ENCODE results near the gene NACC1. TPM values are rescaled to one million over a fixed set of nuclear protein-coding genes. Genes with fewer than 3 reads are reported as not detected.

Gene NACC1
- total and polyA plus RNA-seq, 2 of the 13 experiments (the other 11 are each of a cell fraction or from before 2014, with no cell fraction given), result 31.8 to 42.3 TPM

DNA sequence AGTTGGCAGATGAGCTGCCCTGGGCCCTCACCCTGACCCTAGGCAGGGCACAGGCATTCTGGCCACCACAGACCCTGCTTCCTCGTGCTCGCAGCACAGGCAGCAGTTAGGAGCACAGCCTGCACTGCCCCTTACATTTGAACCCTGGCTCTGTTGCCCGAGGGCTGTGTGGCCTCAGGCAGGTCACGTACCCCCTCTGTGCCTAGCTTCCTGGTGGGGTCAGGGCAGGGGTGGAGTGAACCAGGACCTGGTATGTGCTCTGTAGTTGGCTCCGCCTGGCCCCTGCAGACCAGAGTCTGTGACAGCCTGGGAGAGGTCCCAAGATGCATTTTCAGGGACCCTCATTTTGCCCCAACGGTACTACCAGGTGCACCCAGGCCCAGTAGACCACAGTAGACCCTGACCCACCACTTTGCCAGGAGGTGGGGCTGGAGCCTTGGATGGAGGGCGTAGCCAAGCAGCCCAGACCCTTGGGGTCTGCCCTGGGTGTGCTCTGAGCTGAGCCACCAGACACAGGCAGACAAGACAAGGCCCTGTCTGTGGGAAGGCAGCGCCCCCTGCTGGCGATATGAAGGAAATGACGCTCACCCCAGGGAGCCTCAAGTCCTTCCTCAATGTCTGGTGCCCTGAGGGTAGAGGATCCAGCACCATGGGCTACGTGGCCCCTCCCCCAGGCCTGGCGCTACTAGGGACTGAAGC, 24.5 kb upstream of the NACC1 start (continued):
- TF ChIP-seq, protein P1, sequence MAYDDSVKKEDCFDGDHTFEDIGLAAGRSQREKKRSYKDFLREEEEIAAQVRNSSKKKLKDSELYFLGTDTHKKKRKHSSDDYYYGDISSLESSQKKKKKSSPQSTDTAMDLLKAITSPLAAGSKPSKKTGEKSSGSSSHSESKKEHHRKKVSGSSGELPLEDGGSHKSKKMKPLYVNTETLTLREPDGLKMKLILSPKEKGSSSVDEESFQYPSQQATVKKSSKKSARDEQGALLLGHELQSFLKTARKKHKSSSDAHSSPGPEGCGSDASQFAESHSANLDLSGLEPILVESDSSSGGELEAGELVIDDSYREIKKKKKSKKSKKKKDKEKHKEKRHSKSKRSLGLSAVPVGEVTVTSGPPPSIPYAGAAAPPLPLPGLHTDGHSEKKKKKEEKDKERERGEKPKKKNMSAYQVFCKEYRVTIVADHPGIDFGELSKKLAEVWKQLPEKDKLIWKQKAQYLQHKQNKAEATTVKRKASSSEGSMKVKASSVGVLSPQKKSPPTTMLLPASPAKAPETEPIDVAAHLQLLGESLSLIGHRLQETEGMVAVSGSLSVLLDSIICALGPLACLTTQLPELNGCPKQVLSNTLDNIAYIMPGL (CRISPR knock-in tag; IDR thresholded peaks at IDR 0.05; ENCODE audit: borderline replicate concordance in 1 of 2, low read depth in 1 of 2), result 0 out of 4 replicates have a peak, but pooled peaks of 1 of the 2 experiments have one; percentile 20
- TF ChIP-seq RXRB (CRISPR knock-in tag; IDR thresholded peaks at IDR 0.05; ENCODE audit: borderline replicate concordance) (peak; percentile 26; the same call in 1 of the 2 replicates), MAZ (IDR thresholded peaks at IDR 0.05; ENCODE audit: borderline replicate concordance, low read depth, low read length) (no peak), MAZ (CRISPR knock-in tag; IDR thresholded peaks at IDR 0.05; ENCODE audit: low read depth) (peak; percentile 43; the same call in 1 of the 2 replicates), HNRNPL (IDR thresholded peaks at IDR 0.05; ENCODE audit: low read depth, low read length) (0 out of 2 replicates have a peak, but pooled peaks have one; percentile 11), SALL1 (CRISPR knock-in tag; IDR thresholded peaks at IDR 0.05) (peak; percentile 32; the same call in 1 of the 2 replicates), TEAD3 (CRISPR knock-in tag; optimal IDR thresholded peaks at IDR 0.05; ENCODE audit: borderline replicate concordance) (peak; percentile 25), FOSL2 (CRISPR knock-in tag; IDR thresholded peaks at IDR 0.05) (peak; percentile 32; the same call in 1 of the 2 replicates)
- TF ChIP-seq, protein P2, sequence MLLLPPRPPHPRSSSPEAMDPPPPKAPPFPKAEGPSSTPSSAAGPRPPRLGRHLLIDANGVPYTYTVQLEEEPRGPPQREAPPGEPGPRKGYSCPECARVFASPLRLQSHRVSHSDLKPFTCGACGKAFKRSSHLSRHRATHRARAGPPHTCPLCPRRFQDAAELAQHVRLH (CRISPR knock-in tag; IDR thresholded peaks at IDR 0.05; ENCODE audit: borderline replicate concordance, low read depth), result 0 out of 2 replicates have a peak, but pooled peaks have one; percentile 35
- TF ChIP-seq, protein P3, sequence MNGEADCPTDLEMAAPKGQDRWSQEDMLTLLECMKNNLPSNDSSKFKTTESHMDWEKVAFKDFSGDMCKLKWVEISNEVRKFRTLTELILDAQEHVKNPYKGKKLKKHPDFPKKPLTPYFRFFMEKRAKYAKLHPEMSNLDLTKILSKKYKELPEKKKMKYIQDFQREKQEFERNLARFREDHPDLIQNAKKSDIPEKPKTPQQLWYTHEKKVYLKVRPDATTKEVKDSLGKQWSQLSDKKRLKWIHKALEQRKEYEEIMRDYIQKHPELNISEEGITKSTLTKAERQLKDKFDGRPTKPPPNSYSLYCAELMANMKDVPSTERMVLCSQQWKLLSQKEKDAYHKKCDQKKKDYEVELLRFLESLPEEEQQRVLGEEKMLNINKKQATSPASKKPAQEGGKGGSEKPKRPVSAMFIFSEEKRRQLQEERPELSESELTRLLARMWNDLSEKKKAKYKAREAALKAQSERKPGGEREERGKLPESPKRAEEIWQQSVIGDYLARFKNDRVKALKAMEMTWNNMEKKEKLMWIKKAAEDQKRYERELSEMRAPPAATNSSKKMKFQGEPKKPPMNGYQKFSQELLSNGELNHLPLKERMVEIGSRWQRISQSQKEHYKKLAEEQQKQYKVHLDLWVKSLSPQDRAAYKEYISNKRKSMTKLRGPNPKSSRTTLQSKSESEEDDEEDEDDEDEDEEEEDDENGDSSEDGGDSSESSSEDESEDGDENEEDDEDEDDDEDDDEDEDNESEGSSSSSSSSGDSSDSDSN (CRISPR knock-in tag; IDR thresholded peaks at IDR 0.05), result 0 out of 2 replicates have a peak, but pooled peaks have one; percentile 21
- TF ChIP-seq, protein P4, sequence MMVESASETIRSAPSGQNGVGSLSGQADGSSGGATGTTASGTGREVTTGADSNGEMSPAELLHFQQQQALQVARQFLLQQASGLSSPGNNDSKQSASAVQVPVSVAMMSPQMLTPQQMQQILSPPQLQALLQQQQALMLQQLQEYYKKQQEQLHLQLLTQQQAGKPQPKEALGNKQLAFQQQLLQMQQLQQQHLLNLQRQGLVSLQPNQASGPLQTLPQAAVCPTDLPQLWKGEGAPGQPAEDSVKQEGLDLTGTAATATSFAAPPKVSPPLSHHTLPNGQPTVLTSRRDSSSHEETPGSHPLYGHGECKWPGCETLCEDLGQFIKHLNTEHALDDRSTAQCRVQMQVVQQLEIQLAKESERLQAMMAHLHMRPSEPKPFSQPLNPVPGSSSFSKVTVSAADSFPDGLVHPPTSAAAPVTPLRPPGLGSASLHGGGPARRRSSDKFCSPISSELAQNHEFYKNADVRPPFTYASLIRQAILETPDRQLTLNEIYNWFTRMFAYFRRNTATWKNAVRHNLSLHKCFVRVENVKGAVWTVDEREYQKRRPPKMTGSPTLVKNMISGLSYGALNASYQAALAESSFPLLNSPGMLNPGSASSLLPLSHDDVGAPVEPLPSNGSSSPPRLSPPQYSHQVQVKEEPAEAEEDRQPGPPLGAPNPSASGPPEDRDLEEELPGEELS (CRISPR knock-in tag; IDR thresholded peaks at IDR 0.05), result 0 out of 2 replicates have a peak, but pooled peaks have one; percentile 17
- TF ChIP-seq, protein P5, sequence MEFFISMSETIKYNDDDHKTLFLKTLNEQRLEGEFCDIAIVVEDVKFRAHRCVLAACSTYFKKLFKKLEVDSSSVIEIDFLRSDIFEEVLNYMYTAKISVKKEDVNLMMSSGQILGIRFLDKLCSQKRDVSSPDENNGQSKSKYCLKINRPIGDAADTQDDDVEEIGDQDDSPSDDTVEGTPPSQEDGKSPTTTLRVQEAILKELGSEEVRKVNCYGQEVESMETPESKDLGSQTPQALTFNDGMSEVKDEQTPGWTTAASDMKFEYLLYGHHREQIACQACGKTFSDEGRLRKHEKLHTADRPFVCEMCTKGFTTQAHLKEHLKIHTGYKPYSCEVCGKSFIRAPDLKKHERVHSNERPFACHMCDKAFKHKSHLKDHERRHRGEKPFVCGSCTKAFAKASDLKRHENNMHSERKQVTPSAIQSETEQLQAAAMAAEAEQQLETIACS (CRISPR knock-in tag; IDR thresholded peaks at IDR 0.05), result peak; percentile 78
- TF ChIP-seq, protein P6, sequence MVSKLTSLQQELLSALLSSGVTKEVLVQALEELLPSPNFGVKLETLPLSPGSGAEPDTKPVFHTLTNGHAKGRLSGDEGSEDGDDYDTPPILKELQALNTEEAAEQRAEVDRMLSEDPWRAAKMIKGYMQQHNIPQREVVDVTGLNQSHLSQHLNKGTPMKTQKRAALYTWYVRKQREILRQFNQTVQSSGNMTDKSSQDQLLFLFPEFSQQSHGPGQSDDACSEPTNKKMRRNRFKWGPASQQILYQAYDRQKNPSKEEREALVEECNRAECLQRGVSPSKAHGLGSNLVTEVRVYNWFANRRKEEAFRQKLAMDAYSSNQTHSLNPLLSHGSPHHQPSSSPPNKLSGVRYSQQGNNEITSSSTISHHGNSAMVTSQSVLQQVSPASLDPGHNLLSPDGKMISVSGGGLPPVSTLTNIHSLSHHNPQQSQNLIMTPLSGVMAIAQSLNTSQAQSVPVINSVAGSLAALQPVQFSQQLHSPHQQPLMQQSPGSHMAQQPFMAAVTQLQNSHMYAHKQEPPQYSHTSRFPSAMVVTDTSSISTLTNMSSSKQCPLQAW (CRISPR knock-in tag; IDR thresholded peaks at IDR 0.05), result 0 out of 2 replicates have a peak, but pooled peaks have one; percentile 23
- TF ChIP-seq, protein P7, sequence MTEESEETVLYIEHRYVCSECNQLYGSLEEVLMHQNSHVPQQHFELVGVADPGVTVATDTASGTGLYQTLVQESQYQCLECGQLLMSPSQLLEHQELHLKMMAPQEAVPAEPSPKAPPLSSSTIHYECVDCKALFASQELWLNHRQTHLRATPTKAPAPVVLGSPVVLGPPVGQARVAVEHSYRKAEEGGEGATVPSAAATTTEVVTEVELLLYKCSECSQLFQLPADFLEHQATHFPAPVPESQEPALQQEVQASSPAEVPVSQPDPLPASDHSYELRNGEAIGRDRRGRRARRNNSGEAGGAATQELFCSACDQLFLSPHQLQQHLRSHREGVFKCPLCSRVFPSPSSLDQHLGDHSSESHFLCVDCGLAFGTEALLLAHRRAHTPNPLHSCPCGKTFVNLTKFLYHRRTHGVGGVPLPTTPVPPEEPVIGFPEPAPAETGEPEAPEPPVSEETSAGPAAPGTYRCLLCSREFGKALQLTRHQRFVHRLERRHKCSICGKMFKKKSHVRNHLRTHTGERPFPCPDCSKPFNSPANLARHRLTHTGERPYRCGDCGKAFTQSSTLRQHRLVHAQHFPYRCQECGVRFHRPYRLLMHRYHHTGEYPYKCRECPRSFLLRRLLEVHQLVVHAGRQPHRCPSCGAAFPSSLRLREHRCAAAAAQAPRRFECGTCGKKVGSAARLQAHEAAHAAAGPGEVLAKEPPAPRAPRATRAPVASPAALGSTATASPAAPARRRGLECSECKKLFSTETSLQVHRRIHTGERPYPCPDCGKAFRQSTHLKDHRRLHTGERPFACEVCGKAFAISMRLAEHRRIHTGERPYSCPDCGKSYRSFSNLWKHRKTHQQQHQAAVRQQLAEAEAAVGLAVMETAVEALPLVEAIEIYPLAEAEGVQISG (CRISPR knock-in tag; IDR thresholded peaks at IDR 0.05), result peak; percentile 45; the same call in 1 of the 2 replicates

Measured in HepG2 (cell line).